Subcutaneous abdominal adipose tissue (tissue), 5 donors: Measurements from ENCODE around the gene SRSF8.
"Not testable (repeated sequence)": the region's sequence is repeated elsewhere in the genome, so short reads cannot be mapped to it uniquely, and the experiment has no call there.

Experiments
- H3K27ac ChIP-seq: one replicate; pipeline ENCODE4 v1.7.0; 2013; ENCODE audit warnings: low read depth, mild to moderate bottlenecking, inconsistent platforms, low read length, moderate library complexity
- H3K27me3 ChIP-seq, 5 donors: one replicate each; pipeline ENCODE4 v1.7.0; 2013; ENCODE audit warnings: low read length in 5 of 5, inconsistent platforms in 1 of 5; ENCODE audit not compliant: control insufficient read depth in 5 of 5, insufficient read depth in 4 of 5
- H3K36me3 ChIP-seq, 5 donors: one replicate each; pipeline ENCODE4 v1.7.0; 2013; ENCODE audit warnings: low read length in 5 of 5; ENCODE audit not compliant: control insufficient read depth in 5 of 5, insufficient read depth in 5 of 5
- H3K4me1 ChIP-seq, 5 donors: one replicate each; pipeline ENCODE4 v1.7.0; 2013; ENCODE audit warnings: low read length in 5 of 5, mild to moderate bottlenecking in 3 of 5, moderate library complexity in 1 of 5; ENCODE audit not compliant: control insufficient read depth in 5 of 5, insufficient read depth in 5 of 5
- H3K4me3 ChIP-seq, 5 donors: one replicate each; pipeline ENCODE4 v1.7.0; 2013; ENCODE audit warnings: low read length in 5 of 5, low read depth in 1 of 5
- H3K9ac ChIP-seq, 5 donors: one replicate each; pipeline ENCODE4 v1.7.0; 2013; ENCODE audit warnings: low read length in 5 of 5, mild to moderate bottlenecking in 4 of 5, moderate library complexity in 3 of 5
- H3K9me3 ChIP-seq, 5 donors: one replicate each; pipeline ENCODE4 v1.7.0; 2013; ENCODE audit warnings: low read length in 5 of 5; ENCODE audit not compliant: control insufficient read depth in 5 of 5
- donor health status: healthy.
- donor health status: healthy.
- donor health status: healthy.
- donor health status: healthy.
- donor health status: healthy.

The SRSF8 gene

DNA sequence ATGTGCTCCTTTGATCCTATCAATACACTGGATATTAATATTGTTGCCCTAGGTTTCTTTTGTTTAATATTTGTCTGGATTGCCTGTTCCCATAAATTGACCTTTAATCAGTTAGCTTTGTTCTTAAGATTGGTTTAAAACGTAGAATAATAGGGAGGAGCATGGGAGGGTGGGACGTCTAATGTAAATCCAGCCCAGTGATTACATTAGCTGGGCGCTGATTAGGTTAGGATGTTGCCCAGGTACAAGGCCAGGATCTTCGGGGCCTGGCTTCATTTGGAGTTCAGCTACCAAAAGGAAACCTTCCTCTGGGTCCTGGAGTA, at the start of gene SRSF8:
Gene SRSF8, plus strand, starts transcription at position 204 of the 323 bp plus-strand sequence. CDS start 308 bp downstream, outside the sequence.
- no peaks in the 10 kb centered on the region for H3K9me3 ChIP-seq

GRCh38 chr11:95021468-95021867, 45.3 kb upstream of the SRSF8 start:
- H3K9ac ChIP-seq, H3K27ac ChIP-seq, H3K9me3 ChIP-seq: not testable (repeated sequence)

More for the DNA sequence above, at the start of gene SRSF8:
- Histone ChIP-seq H3K36me3 (no peaks in the 10 kb centered on the region), H3K4me3 (peak within 1 kb of the TSS; percentile 87 to 100 (median 99)), H3K9ac (peak within 1 kb of the TSS; percentile 77 to 97 (median 79)), H3K27ac (peak within 1 kb of the TSS; percentile 71), H3K4me1 (peaks cover 2 to 28% (median 25%) of the 10 kb centered on the region in 5 donors), H3K27me3 (no peaks in the 10 kb centered on the region)

DNA sequence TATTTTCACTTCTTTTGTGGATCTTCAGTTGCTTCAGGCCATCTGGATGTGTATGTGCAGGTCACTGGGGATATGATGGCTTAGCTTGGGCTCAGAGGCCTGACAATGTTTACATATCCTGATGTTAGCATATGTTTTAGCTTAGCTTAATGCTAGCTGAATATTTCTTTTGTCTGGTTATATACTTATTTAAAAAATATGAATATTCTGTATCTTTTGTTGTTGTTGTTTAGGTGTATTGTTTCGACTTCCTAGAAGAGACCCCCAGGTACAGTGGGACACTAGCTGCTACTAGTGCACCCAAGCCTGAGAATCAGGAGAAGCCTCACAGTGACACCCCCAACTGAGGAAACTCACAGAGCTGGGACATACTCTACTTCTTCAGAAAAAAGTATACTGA, 41.8 kb upstream of the SRSF8 start, which contains the start of gene KDM4E:
Gene KDM4E, plus strand, starts transcription at position 301 of the 400 bp plus-strand sequence. CDS start 300 bp downstream, outside the sequence.
- Histone ChIP-seq H3K9ac (no peak within 1 kb of the TSS), H3K36me3 (no peaks in the 10 kb centered on the region), H3K4me1 (no peaks in the 10 kb centered on the region), H3K27ac (no peak within 1 kb of the TSS), H3K27me3 (no peaks in the 10 kb centered on the region), H3K9me3 (no peaks in the 10 kb centered on the region), H3K4me3 (no peak within 1 kb of the TSS)

More at GRCh38 chr11:95021468-95021867, 45.3 kb upstream of the SRSF8 start:
- not testable (repeated sequence) for H3K4me3 ChIP-seq, H3K36me3 ChIP-seq, H3K27me3 ChIP-seq, H3K4me1 ChIP-seq

DNA sequence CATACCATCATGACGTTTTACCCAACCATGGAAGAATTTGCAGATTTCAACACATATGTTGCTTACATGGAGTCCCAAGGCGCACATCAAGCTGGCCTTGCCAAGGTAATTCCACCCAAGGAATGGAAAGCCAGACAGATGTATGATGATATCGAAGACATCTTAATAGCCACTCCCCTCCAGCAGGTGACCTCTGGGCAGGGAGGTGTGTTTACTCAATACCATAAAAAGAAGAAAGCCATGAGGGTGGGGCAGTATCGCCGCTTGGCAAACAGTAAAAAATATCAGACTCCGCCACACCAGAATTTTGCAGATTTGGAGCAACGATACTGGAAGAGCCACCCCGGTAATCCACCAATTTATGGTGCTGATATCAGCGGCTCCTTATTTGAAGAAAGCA, 41.1 kb upstream of the SRSF8 start:
- not testable (repeated sequence) for H3K27me3 ChIP-seq, H3K36me3 ChIP-seq, H3K9me3 ChIP-seq, H3K4me3 ChIP-seq, H3K27ac ChIP-seq, H3K4me1 ChIP-seq, H3K9ac ChIP-seq

DNA sequence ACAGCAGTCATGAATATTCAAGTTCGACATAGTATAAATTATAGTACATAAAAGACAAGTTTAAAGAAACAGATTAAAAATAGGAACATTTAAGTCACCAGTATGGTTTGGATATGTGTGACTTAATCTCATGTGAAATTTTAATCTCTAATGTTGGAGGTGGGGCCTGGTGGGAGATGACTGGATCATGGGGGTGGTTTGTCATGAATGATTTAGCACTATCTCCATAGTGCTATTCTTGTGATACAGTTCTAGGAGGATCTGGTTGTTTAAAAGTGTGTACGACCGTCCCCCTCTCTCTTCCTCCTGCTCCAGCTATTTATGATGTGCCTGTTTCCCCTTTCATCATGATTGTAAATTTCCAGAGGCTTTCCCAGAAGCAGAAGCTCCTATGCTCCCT, 38.4 kb upstream of the SRSF8 start:
- no peaks in the 10 kb centered on the region for H3K27me3 ChIP-seq
- H3K9me3 ChIP-seq, result no peaks in the 10 kb centered on the region
- H3K36me3 ChIP-seq, result no peaks in the 10 kb centered on the region
- no peaks in the 10 kb centered on the region for H3K4me1 ChIP-seq
- H3K9ac ChIP-seq, result no peak overlapping the region
- H3K27ac ChIP-seq, result no peak overlapping the region
- no peak overlapping the region for H3K4me3 ChIP-seq

DNA sequence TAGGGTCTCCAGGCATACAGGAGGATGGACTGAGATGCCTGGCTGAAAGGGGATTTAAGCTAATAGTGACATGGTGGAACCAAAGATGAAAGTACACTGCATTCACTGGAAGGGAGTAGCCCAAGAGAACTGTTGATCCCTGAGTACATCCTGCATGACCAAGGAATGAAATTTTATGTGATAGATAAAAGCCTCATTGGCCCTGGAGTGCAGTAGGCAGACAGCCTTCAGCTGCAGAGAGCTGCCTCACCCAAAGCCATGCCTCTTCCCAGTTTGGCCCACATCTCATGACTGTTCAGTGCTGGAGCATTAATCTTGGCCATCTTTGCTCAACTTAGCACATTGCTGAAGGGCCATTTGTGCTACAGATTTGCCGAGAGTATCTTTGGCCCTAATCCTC, 33.7 kb upstream of the SRSF8 start:
- Histone ChIP-seq H3K4me1 (no peaks in the 10 kb centered on the region), H3K27ac (no peak overlapping the region), H3K4me3 (no peak overlapping the region), H3K9me3 (no peaks in the 10 kb centered on the region), H3K36me3 (no peaks in the 10 kb centered on the region), H3K9ac (no peak overlapping the region), H3K27me3 (peaks cover 0 to 3% (median 0%) of the 10 kb centered on the region in 5 donors)

GRCh38 chr11:95035316-95035715, 31.4 kb upstream of the SRSF8 start:
- Histone ChIP-seq H3K9ac (no peak overlapping the region), H3K9me3 (no peaks in the 10 kb centered on the region), H3K36me3 (no peaks in the 10 kb centered on the region), H3K4me3 (no peak overlapping the region), H3K4me1 (no peaks in the 10 kb centered on the region), H3K27me3 (peaks cover 0 to 3% (median 0%) of the 10 kb centered on the region in 5 donors), H3K27ac (no peak overlapping the region)

DNA sequence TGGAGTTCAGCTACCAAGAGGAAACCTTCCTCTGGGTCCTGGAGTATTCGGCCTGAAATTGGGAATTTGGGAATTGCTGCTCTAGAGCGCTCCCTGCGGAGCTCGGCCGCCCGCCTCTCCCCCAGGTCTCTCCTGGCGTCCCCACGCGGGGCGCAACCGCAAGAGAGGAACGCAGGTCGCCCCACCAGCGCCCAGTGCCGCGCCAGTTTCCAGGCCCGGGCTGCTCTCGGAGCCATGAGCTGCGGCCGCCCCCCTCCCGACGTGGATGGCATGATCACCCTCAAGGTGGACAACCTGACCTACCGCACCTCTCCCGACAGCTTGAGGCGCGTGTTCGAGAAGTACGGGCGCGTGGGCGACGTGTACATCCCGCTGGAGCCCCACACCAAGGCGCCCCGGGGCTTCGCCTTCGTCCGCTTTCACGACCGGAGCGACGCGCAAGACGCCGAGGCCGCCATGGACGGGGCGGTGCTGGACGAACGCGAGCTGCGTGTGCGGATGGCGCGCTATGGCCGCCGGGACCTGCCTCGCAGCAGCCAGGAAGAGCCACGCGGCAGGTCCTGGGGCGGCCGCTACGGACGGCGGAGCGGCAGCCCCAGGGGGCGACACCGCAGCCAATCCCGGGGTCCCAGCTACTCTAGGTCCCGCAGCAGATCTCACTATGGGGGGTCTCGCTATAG, 29.2 kb upstream of the SRSF8 start:
- not testable (repeated sequence) for H3K9me3 ChIP-seq, H3K9ac ChIP-seq, H3K4me1 ChIP-seq, H3K36me3 ChIP-seq, H3K27ac ChIP-seq, H3K27me3 ChIP-seq
- peak overlapping the region in 4 of 5 donors; percentile 49 to 53 (median 52) for H3K4me3 ChIP-seq

GRCh38 chr11:95042239-95042638, 24.5 kb upstream of the SRSF8 start:
- Histone ChIP-seq H3K9me3 (no peaks in the 10 kb centered on the region), H3K4me3 (no peak overlapping the region), H3K27ac (no peak overlapping the region), H3K27me3 (peaks cover 0 to 13% (median 6%) of the 10 kb centered on the region in 5 donors), H3K4me1 (no peaks in the 10 kb centered on the region), H3K9ac (no peak overlapping the region), H3K36me3 (no peaks in the 10 kb centered on the region)

DNA sequence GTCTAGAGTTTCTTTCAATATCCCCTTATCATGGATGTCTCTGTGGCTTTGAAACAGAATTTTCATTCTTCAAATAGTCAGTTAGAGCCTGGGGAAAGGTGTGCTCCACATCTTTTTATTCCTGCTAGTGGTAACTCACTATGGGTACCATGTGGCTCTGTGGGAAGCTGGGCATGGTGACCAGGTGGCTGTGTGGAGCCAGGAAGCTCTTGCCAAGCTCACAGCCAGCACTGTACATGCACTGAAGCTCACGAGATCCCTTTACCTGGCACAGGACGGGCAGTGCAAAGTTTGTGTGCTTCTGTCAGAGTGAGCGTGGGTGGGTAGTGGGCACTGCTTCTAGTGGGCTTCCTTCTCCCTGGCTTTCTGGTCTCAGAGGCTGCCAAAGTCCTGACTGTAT, 23.8 kb upstream of the SRSF8 start:
- no peak overlapping the region for H3K27ac ChIP-seq
- H3K9me3 ChIP-seq, result no peaks in the 10 kb centered on the region
- H3K4me3 ChIP-seq, result no peak overlapping the region
- no peaks in the 10 kb centered on the region for H3K36me3 ChIP-seq
- H3K27me3 ChIP-seq, result peaks cover 0 to 12% (median 6%) of the 10 kb centered on the region in 5 donors
- no peak overlapping the region for H3K9ac ChIP-seq
- H3K4me1 ChIP-seq, result no peaks in the 10 kb centered on the region
